ENCODE measurements around the gene COL9A1. TPM values are rescaled to one million over a fixed set of nuclear protein-coding genes. Genes with fewer than 3 reads are reported as not detected.

COL9A1 gene
- total RNA-seq, 1 experiment from 2014 or later = not detected

DNA sequence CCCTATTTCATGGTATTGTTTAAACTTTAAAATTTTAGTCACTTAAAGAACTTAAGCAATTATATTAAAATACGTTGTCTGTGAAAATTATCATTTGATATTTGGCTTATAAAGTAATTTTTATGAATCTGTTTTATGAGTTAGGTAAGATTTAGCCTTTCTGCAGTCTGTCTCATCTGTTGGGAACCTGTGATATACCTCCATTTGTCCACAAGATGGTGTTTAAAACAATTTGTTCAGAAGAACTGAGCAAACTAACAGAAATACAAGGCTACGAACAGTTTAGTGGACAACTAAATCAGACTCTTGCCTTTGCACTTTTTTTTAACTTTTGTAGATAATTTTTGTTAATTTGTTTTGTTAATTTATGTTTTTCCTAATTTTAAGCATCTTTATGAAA, 92.4 kb downstream of the COL9A1 start:
- DNase-seq = no peak

GRCh38 chr6:70208235-70208790, 94.6 kb downstream of the COL9A1 start:
- Histone ChIP-seq H3K27me3 (replicated peaks; ENCODE audit: control insufficient read depth, insufficient read depth, low read length) (no peaks in the 10 kb centered on the region; the same call in 1 of the 2 replicates), H3K9me3 (no peaks in the 10 kb centered on the region; the same call in 1 of the 2 replicates), H3K36me3 (ENCODE audit: control insufficient read depth, insufficient read depth, low read length) (no peaks in the 10 kb centered on the region), H3K4me1 (peaks cover 6% of the 10 kb centered on the region; the same call in 1 of the 2 replicates), H3K4me3 (ENCODE audit: low read depth, low read length) (no peak overlapping the region)
- Mint-ChIP-seq H3K36me3 (ENCODE audit: insufficient read depth, unreplicated experiment) (no peaks in the 10 kb centered on the region), H3K27ac (ENCODE audit: unreplicated experiment) (no peak overlapping the region), H3K4me3 (ENCODE audit: unreplicated experiment) (no peak overlapping the region), H3K27me3 (ENCODE audit: insufficient read depth, unreplicated experiment) (peaks cover 12% of the 10 kb centered on the region), H3K9me3 (ENCODE audit: unreplicated experiment) (no peaks in the 10 kb centered on the region), H3K4me1 (ENCODE audit: low read depth, unreplicated experiment) (peaks cover 7% of the 10 kb centered on the region)
- intact Hi-C loops (cut with micrococcal nuclease; ENCODE audit: unreplicated experiment) = no loop called here
- no TSS peak for BruUV-seq (replicated peaks)
- DNase-seq = no peak
- TF ChIP-seq, protein P1, sequence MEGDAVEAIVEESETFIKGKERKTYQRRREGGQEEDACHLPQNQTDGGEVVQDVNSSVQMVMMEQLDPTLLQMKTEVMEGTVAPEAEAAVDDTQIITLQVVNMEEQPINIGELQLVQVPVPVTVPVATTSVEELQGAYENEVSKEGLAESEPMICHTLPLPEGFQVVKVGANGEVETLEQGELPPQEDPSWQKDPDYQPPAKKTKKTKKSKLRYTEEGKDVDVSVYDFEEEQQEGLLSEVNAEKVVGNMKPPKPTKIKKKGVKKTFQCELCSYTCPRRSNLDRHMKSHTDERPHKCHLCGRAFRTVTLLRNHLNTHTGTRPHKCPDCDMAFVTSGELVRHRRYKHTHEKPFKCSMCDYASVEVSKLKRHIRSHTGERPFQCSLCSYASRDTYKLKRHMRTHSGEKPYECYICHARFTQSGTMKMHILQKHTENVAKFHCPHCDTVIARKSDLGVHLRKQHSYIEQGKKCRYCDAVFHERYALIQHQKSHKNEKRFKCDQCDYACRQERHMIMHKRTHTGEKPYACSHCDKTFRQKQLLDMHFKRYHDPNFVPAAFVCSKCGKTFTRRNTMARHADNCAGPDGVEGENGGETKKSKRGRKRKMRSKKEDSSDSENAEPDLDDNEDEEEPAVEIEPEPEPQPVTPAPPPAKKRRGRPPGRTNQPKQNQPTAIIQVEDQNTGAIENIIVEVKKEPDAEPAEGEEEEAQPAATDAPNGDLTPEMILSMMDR (IDR thresholded peaks at IDR 0.05; ENCODE audit: insufficient read depth in 1 of 2, low read depth in 1 of 2, low read length in 1 of 2, severe bottlenecking in 1 of 2, unreplicated experiment in 1 of 2) = no peak
- ChIA-PET CTCF (no interaction called here), POLR2A (no interaction called here)

More for the DNA sequence above, 92.4 kb downstream of the COL9A1 start:
- no peaks in the 10 kb centered on the region for H3K36me3 Mint-ChIP-seq (ENCODE audit: insufficient read depth, unreplicated experiment)
- peaks cover under 1% of the 10 kb centered on the region; the same call in 1 of the 2 replicates for H3K4me1 ChIP-seq
- intact Hi-C loops (cut with micrococcal nuclease; ENCODE audit: unreplicated experiment) = no loop called here
- no peak overlapping the region for H3K4me3 Mint-ChIP-seq (ENCODE audit: unreplicated experiment)
- peaks cover 12% of the 10 kb centered on the region for H3K27me3 Mint-ChIP-seq (ENCODE audit: insufficient read depth, unreplicated experiment)
- H3K36me3 ChIP-seq (ENCODE audit: control insufficient read depth, insufficient read depth, low read length) = no peaks in the 10 kb centered on the region
- no TSS peak for BruUV-seq (replicated peaks)
- ChIA-PET POLR2A (no interaction called here), CTCF (no interaction called here)
- no peaks in the 10 kb centered on the region for H3K9me3 Mint-ChIP-seq (ENCODE audit: unreplicated experiment)
- TF ChIP-seq, protein P1 (IDR thresholded peaks at IDR 0.05; ENCODE audit: insufficient read depth in 1 of 2, low read depth in 1 of 2, low read length in 1 of 2, severe bottlenecking in 1 of 2, unreplicated experiment in 1 of 2) = peak; percentile 16 to 21
- peaks cover 1% of the 10 kb centered on the region for H3K4me1 Mint-ChIP-seq (ENCODE audit: low read depth, unreplicated experiment)
- H3K27me3 ChIP-seq (replicated peaks; ENCODE audit: control insufficient read depth, insufficient read depth, low read length) = no peaks in the 10 kb centered on the region; the same call in 1 of the 2 replicates
- no peak overlapping the region for H3K4me3 ChIP-seq (ENCODE audit: low read depth, low read length)
- no peaks in the 10 kb centered on the region; the same call in 1 of the 2 replicates for H3K9me3 ChIP-seq
- no peak overlapping the region for H3K27ac Mint-ChIP-seq (ENCODE audit: unreplicated experiment)

DNA sequence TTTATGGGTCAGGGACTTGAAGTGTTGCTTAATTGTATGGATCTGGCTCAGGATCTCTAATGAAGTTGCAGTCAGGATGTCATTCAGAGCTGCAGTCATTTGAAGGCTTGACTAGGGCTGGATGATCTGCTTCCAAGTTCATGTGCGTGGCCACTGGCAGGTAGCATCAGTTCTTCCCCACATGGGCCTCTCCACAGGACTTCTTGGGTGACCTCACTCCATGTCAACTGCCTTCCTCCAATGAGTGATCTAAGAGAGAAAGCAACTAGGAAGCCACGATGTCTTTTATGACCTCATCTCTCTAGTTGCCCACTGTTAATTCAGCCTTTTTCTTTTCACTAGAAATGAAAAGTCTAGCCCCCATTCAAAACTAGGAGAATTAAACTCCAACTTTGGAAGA, 104.1 kb downstream of the COL9A1 start:
- BruUV-seq (replicated peaks) = no TSS peak
- intact Hi-C loops (cut with micrococcal nuclease; ENCODE audit: unreplicated experiment) = no loop called here
- no peak overlapping the region for H3K27ac Mint-ChIP-seq (ENCODE audit: unreplicated experiment)
- ChIA-PET CTCF (no interaction called here), POLR2A (no interaction called here)
- no peak overlapping the region for H3K4me3 ChIP-seq (ENCODE audit: low read depth, low read length)
- H3K4me3 Mint-ChIP-seq (ENCODE audit: unreplicated experiment) = no peak overlapping the region
- H3K4me1 Mint-ChIP-seq (ENCODE audit: low read depth, unreplicated experiment) = no peaks in the 10 kb centered on the region
- DNase-seq = no peak
- TF ChIP-seq, protein P1 (IDR thresholded peaks at IDR 0.05; ENCODE audit: insufficient read depth in 1 of 2, low read depth in 1 of 2, low read length in 1 of 2, severe bottlenecking in 1 of 2, unreplicated experiment in 1 of 2) = no peak
- no peaks in the 10 kb centered on the region for H3K9me3 ChIP-seq
- no peaks in the 10 kb centered on the region for H3K9me3 Mint-ChIP-seq (ENCODE audit: unreplicated experiment)
- no peaks in the 10 kb centered on the region for H3K4me1 ChIP-seq
- no peaks in the 10 kb centered on the region for H3K36me3 Mint-ChIP-seq (ENCODE audit: insufficient read depth, unreplicated experiment)
- no peaks in the 10 kb centered on the region for H3K27me3 ChIP-seq (replicated peaks; ENCODE audit: control insufficient read depth, insufficient read depth, low read length)
- H3K36me3 ChIP-seq (ENCODE audit: control insufficient read depth, insufficient read depth, low read length) = no peaks in the 10 kb centered on the region
- H3K27me3 Mint-ChIP-seq (ENCODE audit: insufficient read depth, unreplicated experiment) = peaks cover 11% of the 10 kb centered on the region
